Stimulated activated CD8-positive, alpha-beta memory T cell treated with anti-CD3 and anti-CD28 coated beads, Interleukin-2, amount 100 ng/mL, for 48 hours (primary cell): Measurements from ENCODE around the gene ANKMY1.
A peak's percentile ranks its signal among the peaks of the same experiment; 100 is the strongest.
"Not testable (repeated sequence)": the region's sequence is repeated elsewhere in the genome, so short reads cannot be mapped to it uniquely, and the experiment has no call there.

Source experiments
- DNase-seq, 2 donors: peaks; one replicate each; pipeline ENCODE4 v3.0.0-alpha.2; 2020; ENCODE audit warnings: low read depth in 2 of 2

Gene ANKMY1

DNA sequence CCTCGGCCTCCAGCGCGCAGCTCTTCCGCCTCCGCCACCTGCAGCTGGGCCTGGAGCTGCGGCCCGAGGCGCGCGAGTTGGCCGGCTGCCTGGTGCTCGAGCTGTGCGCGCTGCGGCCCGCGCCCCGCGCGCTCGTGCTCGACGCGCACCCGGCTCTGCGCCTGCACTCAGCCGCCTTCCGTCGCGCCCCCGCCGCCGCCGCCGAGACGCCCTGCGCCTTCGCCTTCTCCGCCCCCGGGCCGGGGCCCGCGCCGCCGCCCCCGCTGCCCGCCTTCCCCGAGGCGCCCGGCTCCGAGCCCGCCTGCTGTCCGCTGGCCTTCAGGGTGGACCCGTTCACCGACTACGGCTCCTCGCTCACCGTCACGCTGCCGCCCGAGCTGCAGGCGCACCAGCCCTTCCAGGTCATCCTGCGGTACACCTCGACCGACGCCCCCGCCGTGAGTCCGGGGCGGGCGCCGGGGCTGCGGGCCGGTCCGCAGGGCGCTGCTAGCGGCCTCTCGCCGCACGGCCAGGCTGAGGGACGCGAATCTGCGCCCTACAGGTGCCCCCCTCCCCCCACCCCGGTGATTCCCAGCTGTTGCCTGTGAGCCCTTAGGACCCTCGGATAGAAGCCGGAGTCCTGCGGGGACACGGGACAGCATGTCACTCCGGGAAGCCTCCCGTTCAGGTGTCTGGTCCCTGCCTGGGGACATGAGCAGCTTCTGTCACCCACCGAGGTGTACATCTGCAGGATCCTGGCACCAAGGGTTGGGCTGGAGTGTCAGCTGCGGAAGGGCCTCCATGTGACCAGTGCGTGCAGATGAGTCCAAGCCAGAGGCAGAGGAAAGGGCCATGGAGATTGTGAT lies 11.1 kb upstream of the ANKMY1 start:
- no peak for DNase-seq

- DNase-seq = peak in 1 of 2 donors; percentile 39
Measured at GRCh38 chr2:240567872-240568677, 10.3 kb upstream of the ANKMY1 start, which contains the start of gene RNPEPL1. TSS of gene RNPEPL1 (plus strand) at chr2:240568484. CDS start at chr2:240568587, 103 bp downstream.

GRCh38 chr2:240567137-240567871 lies 9.5 kb upstream of the ANKMY1 start:
- no peak for DNase-seq

DNA sequence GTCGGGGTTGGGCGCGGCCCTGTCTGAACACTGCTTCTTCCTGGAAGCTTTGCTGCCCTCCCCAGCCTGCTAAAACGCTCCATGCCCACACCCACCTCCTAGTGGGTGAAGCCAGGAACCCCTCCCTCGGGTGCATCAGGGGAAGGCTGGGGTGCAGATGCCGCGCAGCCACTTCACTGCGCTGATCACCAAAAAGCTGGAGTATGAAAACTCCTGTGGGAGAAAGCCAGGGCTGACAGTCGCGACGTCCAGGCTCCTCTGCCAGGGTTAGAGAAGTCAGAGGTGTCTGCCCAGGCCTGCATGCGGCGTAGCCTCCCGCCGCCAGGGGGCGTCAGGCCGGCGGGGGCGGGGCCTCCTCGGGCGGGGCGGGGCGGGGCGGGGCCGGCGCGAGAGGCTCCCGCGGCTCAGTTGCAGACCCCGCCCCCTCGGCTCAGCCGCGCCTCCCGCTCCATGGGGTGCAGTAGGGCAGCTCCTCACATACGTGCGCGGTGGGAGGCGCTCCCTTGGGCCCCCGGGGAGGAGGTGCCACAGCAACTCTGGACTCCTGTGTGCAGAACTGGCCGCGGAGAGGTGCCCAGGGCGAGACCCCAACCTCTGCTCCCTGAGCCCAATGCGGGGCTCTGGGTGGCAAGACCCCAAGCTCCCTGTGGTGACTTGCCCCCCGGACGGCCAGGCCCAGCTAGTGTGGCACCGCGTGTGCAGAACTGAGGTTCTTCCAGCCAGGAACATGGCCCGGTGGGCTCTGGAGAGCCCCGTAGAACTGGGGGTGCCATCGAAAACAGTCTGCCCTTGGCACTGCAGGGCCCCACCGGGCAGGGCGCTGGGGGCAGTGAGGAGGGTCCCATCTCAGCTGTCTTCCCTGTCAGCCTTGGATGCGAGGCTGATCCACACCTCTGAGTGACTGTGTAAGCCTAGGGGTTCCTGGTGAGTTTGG lies 8.7 kb upstream of the ANKMY1 start:
- peak; percentile 95 for DNase-seq

DNA sequence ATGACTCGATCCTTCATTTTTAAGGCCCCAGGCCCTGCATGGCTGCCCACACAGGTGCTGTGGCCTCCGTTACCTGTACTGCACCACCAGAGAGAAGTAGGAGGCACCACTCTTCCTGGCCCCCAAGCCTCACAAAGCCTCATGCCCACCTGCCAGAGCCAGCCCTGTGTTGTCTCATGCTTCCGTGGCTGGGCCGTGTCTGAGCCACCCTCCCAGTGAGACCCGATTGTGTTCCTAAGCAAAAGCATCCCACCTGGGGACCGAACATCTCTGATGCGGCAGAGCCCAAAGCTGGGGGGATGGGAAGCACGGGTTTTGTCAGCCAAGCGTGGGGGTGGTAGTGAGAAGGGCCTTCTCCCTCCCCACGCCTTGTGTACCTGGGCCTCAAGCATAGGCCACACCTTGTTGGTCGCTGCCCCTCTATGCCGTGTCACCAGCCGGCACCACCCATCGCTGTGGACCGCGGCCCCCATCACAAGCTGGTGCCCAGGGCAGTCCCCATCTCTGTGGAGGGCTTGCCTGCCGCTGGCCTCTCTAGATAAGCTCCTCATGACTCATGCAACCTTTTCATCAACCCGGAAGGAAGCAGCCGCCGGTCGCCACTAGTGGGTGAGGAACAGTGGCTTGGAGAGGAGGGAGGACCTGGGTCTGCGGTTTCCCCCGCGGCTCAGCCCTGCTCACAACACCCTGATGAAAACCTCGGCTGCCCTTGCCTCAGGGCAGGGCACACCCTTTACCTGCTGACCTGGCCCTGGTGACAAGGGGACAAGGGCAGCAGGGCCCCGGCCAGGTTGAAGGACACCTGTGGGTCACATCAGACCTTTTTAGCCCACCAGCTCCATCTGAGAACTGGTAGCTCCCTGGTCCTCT lies 7.8 kb upstream of the ANKMY1 start:
- peak; percentile 83 to 84 for DNase-seq

DNA sequence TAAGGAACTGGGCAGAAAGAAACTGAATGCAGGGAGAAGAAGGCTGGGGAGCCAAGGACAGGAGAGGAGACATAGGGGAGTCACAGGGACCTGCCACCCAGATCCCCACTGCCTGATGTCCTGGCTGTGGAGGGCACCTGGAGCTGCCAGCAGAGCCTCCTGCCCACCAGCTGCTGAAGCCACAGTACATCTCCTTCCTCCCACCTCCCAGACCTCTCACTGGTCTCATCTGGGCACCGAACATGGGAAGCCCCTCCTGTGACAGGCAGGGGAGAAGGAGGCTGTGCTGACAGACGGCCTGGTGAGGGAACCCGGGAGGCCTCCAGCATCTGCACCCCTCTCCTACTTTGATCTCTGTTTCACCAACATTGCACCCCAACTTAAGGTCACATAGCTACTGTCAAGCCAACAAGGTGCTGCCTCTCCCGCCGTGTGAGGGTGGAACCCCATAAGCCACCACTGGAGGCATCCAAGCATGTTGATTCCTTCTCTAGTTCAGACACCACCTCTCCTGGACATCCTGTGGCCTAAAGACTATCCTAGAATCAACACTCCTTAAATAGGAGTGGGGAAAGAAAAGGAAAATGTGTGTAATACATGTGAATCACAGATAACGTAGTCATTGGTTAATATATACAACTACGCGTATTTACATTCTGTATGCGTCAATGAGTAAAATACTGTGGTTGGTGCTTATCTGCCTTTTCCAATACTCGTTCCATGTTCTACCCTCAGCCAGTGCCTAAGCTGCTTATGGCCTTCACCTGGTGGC lies 7.0 kb upstream of the ANKMY1 start:
- DNase-seq = no peak

DNA sequence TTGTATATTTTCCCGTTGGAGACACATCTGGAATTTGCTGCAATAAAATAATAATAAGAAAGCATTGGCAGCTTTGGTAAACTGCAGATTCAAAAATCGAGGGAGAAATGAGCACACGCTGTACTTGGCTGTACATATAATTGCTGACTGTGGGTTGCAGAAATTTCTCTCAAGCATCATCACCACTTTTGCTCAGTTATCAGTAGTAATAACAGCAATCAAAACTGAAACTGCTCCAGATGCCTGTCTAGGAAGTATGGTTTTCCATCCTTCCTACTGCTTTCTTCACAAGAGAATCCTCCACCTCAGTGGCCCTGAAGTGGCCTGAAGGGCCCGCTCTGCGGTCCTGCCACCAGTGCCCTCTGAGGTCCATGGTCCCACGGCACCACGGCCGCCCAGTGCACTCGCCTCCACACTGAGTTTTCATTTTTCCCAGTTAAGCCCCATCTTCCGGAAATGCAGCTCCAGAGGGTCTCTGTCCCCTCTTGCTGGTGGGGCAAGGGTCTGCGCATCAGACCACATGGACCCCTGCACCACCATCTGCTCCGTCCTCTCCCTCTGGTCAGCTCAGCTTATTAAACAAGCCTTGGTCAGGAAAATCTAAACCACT lies 6.3 kb upstream of the ANKMY1 start:
- DNase-seq = no peak

- not testable (repeated sequence) for DNase-seq
Measured at GRCh38 chr2:240563231-240563630, 5.4 kb upstream of the ANKMY1 start.

DNA sequence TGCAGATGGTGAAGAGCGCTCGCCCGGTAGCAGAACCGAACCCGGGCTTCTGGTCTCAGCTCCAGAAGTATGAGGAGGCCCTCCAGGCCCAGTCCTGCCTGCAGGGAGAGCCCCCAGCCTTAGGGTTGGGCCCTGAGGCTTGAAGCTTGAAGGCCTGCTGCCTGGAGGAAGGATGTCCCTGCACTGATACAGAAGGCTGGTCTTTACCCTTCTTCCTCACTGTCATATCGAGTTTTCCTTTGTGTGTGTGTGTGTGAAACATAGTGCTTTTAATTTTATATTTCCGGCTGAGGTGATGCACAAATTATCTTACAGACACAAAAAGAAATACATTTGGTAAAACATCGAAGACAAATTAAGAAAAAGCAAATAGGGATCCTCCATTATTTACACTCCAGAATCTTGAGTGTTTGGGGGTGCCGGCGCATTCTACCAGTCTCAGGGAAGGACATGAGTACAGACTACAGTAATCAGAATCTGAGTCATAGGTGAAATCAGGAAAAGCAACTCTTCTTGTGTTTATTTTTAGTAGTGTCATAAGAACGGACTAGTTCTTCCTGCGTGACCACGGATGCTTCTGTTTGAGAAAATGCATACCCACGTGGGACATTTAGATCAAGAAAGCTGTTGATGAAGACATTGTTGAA lies 3.7 kb upstream of the ANKMY1 start:
- DNase-seq = no peak

DNA sequence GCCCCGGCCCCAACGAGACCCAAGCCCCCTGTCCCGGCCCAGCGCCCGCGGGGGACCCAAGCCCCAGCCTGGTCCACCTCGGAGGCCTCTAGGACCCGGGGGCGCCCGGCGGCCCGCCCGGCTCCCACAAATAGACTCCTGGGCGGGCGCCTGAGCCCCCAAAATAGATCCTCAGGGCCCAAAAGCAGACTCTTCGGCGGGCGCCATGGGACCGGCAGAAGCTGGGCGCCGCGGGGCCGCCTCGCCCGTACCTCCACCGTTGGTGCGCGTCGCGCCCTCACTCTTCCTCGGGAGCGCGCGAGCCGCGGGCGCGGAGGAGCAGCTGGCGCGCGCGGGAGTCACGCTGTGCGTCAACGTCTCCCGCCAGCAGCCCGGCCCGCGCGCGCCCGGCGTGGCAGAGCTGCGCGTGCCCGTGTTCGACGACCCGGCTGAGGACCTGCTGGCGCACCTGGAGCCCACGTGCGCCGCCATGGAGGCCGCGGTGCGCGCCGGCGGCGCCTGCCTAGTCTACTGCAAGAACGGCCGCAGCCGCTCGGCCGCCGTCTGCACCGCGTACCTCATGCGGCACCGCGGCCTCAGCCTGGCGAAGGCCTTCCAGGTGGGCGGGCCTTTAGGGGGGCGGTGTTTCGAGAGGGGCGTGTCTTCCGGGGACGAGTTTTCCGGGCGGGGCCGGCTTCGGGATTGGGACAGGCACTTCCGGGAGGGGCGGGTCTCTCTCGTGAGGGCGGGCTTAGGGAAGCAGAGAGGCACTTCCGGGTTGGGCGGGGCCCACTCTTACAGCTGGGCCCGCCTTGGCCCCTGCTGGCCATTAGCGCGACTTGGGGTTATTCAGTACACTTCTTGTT lies 2.9 kb upstream of the ANKMY1 start:
- peak; percentile 99 to 100 for DNase-seq

DNA sequence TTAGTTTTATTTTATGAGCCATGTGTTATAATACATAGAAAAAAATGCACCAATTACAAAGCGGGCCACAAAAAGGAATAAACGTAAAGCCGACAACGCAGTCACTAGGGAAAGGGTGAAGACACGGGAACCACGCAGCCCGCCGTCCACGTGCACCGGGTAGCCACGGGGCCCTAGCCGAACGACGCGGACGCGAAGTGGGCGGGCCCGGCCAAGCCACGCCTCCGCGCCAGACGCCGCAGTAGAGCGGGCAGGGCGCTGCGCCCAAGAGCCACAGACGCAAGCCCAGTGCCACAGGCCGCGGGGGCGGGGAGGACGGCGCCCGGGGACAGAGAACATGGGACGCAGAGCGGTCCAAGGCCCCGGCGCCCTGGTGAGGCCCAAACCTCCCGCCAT lies 2.3 kb upstream of the ANKMY1 start, which contains the start of gene DUSP28:
Gene DUSP28 (plus strand): TSS at position 274 of the 396 bp plus-strand sequence. CDS start 328 bp downstream, outside the sequence.
- DNase-seq = peak; percentile 87 to 91

- no peak for DNase-seq
Measured at GRCh38 chr2:240559286-240559685, 1.5 kb upstream of the ANKMY1 start.

DNA sequence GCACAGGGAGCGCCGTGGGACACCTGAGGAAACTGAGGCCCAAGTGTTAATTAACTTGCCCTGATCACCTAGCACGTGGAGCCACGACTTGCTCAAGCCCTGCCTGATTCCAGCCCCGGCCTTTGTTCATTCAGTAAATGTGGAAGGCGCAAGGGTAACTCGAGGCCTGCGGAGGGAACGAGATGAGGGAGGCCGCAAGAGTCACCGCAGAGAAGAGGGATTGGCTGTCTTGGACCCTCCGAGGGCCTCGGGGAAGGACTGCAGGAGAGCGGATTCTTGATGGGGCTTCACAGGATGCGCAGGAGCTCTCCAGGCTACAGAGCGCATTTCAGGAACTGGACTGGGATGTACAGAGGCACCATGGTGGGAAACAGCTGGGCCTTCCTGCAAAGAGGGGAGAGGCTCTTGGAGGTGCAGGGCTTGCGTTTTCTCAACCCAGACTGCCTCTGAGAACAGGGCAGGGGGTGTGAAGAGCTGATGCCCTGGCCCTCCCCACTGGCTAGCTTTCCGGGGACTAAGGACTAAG lies 511 bp upstream of the ANKMY1 start:
- DNase-seq = no peak

GRCh38 chr2:240557101-240557751 lies 562 bp downstream of the ANKMY1 start:
- no peak for DNase-seq

DNA sequence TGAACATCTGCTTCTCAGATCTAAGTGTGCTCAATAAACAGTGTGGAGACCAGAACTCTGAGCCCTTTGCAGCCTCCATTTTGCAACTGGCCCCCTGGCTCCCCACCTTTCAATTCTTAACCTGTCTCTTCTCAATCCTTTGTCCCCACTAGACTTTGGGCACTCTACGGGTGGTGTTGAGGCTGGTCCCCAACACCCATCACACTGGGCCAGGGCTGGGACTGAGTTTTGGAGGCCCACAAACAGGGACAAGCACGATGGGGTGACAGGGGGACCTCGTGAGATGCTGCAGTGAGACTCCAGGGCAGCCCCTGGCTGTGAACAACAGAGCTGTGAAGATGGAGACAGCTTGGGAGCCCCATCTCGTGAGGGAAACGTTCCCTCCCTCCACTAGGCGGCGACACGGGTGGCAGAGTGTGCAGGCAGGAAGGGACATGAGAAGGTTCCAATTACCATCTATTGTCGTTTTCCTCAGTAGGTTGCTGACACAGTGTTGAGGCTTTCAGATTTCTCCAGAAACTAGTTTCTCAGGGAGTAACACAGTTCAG lies 1.2 kb downstream of the ANKMY1 start:
- peak; percentile 52 to 53 for DNase-seq
